Hepatocyte (in vitro differentiated cells): ENCODE measurements around the gene CACNG7. TPM values are rescaled to one million over a fixed set of nuclear protein-coding genes. Genes with fewer than 3 reads are reported as not detected.
A peak's percentile ranks its signal among the peaks of the same experiment; 100 is the strongest.

Experiments
- DNase-seq: peaks from one replicate; pipeline ENCODE4 v3.0.0-alpha.2; 2016; ENCODE audit warnings: low spot score
- H2AFZ ChIP-seq: fragments of 200-600 bp; sonication (generic); 2 replicates; pipeline ENCODE4 v1.6.0; 2016; ENCODE audit warnings: antibody characterized with exemption, mild to moderate bottlenecking
- H3K27ac ChIP-seq: fragments of 200-600 bp; sonication (generic); 2 replicates; pipeline ENCODE4 v1.5.1; 2016; ENCODE audit warnings: mild to moderate bottlenecking
- H3K27me3 ChIP-seq: fragments of 200-600 bp; sonication (generic); 2 replicates; pipeline ENCODE4 v1.6.1; 2016
- H3K36me3 ChIP-seq: fragments of 200-600 bp; sonication (generic); replicated peaks from 2 replicates; pipeline ENCODE4 v1.5.1; 2016; ENCODE audit warnings: low read depth; ENCODE audit not compliant: insufficient read depth
- H3K4me1 ChIP-seq: fragments of 200-600 bp; sonication (generic); 2 replicates; pipeline ENCODE4 v1.5.1; 2016; ENCODE audit warnings: mild to moderate bottlenecking, moderate library complexity; ENCODE audit not compliant: insufficient read depth
- H3K4me2 ChIP-seq: fragments of 200-600 bp; sonication (generic); 2 replicates; pipeline ENCODE4 v1.6.0; 2016
- H3K4me3 ChIP-seq: fragments of 200-600 bp; sonication (generic); 2 replicates; pipeline ENCODE4 v1.5.1; 2016; ENCODE audit warnings: mild to moderate bottlenecking
- H3K79me2 ChIP-seq: fragments of 200-600 bp; sonication (generic); 2 replicates; pipeline ENCODE4 v1.6.0; 2017; ENCODE audit warnings: mild to moderate bottlenecking
- H3K9me2 ChIP-seq: fragments of 200-600 bp; sonication (generic); replicated peaks from 2 replicates; pipeline ENCODE4 v1.6.0; 2017; ENCODE audit warnings: mild to moderate bottlenecking; ENCODE audit not compliant: insufficient read depth
- H3K9me3 ChIP-seq: fragments of 200-600 bp; sonication (generic); 2 replicates; pipeline ENCODE4 v1.5.1; 2016; ENCODE audit warnings: low read depth, mild to moderate bottlenecking
- H4K20me1 ChIP-seq: fragments of 200-600 bp; sonication (generic); 2 replicates; pipeline ENCODE4 v1.6.0; 2016; ENCODE audit warnings: mild to moderate bottlenecking; ENCODE audit not compliant: insufficient read depth, poor library complexity, severe bottlenecking
- CTCF ChIP-seq: fragments of 200-600 bp; sonication (generic); IDR thresholded peaks from 2 replicates; pipeline ENCODE4 v1.5.1; 2016; ENCODE audit warnings: antibody characterized with exemption, mild to moderate bottlenecking; ENCODE audit not compliant: poor library complexity
- EZH2 ChIP-seq: fragments of 200-600 bp; sonication (generic); IDR thresholded peaks from 2 replicates; pipeline ENCODE4 v1.6.1; 2016; ENCODE audit warnings: antibody characterized with exemption, mild to moderate bottlenecking, borderline replicate concordance
- EZH2phosphoT487 ChIP-seq: fragments of 200-600 bp; sonication (generic); IDR thresholded peaks from one replicate; pipeline ENCODE4 v1.6.1; 2018; ENCODE audit warnings: antibody characterized with exemption, mild to moderate bottlenecking, low read depth, moderate library complexity; ENCODE audit not compliant: unreplicated experiment, severe bottlenecking
- WGBS: methylation state at CpG from one replicate; pipeline ENCODE4 v1.1.6; 2016; ENCODE audit warnings: low lambda C conversion rate; ENCODE audit errors: missing lambda C conversion rate; 5-methylcytosine and 5-hydroxymethylcytosine counted together
- polyA plus RNA-seq: library from polyadenylated mRNA; unstranded; fragments of >200 nt; fragmentation: Nextera tagmentation; extraction: Ambion mirVana; gene quantifications from 2 replicates; pipeline ENCODE4 v1.2.1, GENCODE V29; 2016
- total RNA-seq: library from RNA; depleted of rRNA; stranded (reverse); fragments of >200 nt; gene quantifications from 2 replicates; pipeline ENCODE4 v1.2.3, GENCODE V29; 2014

The CACNG7 gene
- total and polyA plus RNA-seq, 2 experiments from 2014 or later = 0.31 to 0.90 TPM

- Histone ChIP-seq H3K4me3 (no peak overlapping the region), H3K9me2 (no peaks in the 10 kb centered on the region), H3K79me2 (no peaks in the 10 kb centered on the region), H3K36me3 (no peaks in the 10 kb centered on the region), H4K20me1 (no peaks in the 10 kb centered on the region), H3K27ac (no peak overlapping the region), H3K9me3 (no peaks in the 10 kb centered on the region), H3K4me1 (no peaks in the 10 kb centered on the region), H3K27me3 (peaks cover 35% of the 10 kb centered on the region), H3K4me2 (no peak overlapping the region), H2AFZ (no peak overlapping the region)
- TF ChIP-seq CTCF (no peak), EZH2 (no peak), EZH2phosphoT487 (no peak)
- 77% methylated on average over 7 of the region's 7 CpGs for WGBS
- no peak for DNase-seq
Observed at GRCh38 chr19:53966931-53967330, 57.9 kb downstream of the CACNG7 start.

- WGBS = 89% methylated on average over 6 of the region's 6 CpGs
- H3K4me1 ChIP-seq = no peaks in the 10 kb centered on the region
- DNase-seq = no peak
- no peak overlapping the region for H3K4me2 ChIP-seq
- TF ChIP-seq EZH2 (no peak), CTCF (no peak), EZH2phosphoT487 (no peak)
- no peak overlapping the region for H2AFZ ChIP-seq
- H3K9me3 ChIP-seq = no peaks in the 10 kb centered on the region
- no peaks in the 10 kb centered on the region for H3K36me3 ChIP-seq
- H3K79me2 ChIP-seq = no peaks in the 10 kb centered on the region
- H3K27me3 ChIP-seq = peaks cover 17% of the 10 kb centered on the region
- no peaks in the 10 kb centered on the region for H4K20me1 ChIP-seq
- H3K27ac ChIP-seq = no peak overlapping the region
- H3K9me2 ChIP-seq = no peaks in the 10 kb centered on the region
- H3K4me3 ChIP-seq = no peak overlapping the region
Observed at GRCh38 chr19:53969366-53969765, 60.3 kb downstream of the CACNG7 start.

GRCh38 chr19:53971673-53972072 lies 62.6 kb downstream of the CACNG7 start:
- TF ChIP-seq CTCF (no peak), EZH2phosphoT487 (no peak), EZH2 (no peak)
- H4K20me1 ChIP-seq = no peaks in the 10 kb centered on the region
- peaks cover 4% of the 10 kb centered on the region for H3K27me3 ChIP-seq
- H3K4me3 ChIP-seq = no peak overlapping the region
- H3K27ac ChIP-seq = no peak overlapping the region
- no peaks in the 10 kb centered on the region for H3K79me2 ChIP-seq
- no peaks in the 10 kb centered on the region for H3K9me2 ChIP-seq
- H3K9me3 ChIP-seq = no peaks in the 10 kb centered on the region
- no peak overlapping the region for H3K4me2 ChIP-seq
- no peak for DNase-seq
- H2AFZ ChIP-seq = no peak overlapping the region
- H3K36me3 ChIP-seq = no peaks in the 10 kb centered on the region
- H3K4me1 ChIP-seq = no peaks in the 10 kb centered on the region
- 73% methylated on average over 10 of the region's 10 CpGs for WGBS

GRCh38 chr19:53977429-53977990 lies 68.4 kb downstream of the CACNG7 start:
- Histone ChIP-seq H4K20me1 (no peaks in the 10 kb centered on the region), H3K4me3 (peak overlapping the region; percentile 4), H3K36me3 (no peaks in the 10 kb centered on the region), H3K27me3 (peaks cover 28% of the 10 kb centered on the region), H2AFZ (peak overlapping the region; percentile 88), H3K79me2 (no peaks in the 10 kb centered on the region), H3K4me1 (peaks cover 8% of the 10 kb centered on the region), H3K27ac (no peak overlapping the region), H3K9me2 (no peaks in the 10 kb centered on the region), H3K9me3 (no peaks in the 10 kb centered on the region), H3K4me2 (peak overlapping the region; percentile 82)
- DNase-seq = peak; percentile 89
- TF ChIP-seq EZH2phosphoT487 (no peak), CTCF (no peak), EZH2 (no peak)
- 2% methylated on average over 9 of the region's 9 CpGs for WGBS
